Spleen (tissue), 11 donors: ENCODE measurements around the gene FCAMR. TPM values are rescaled to one million over a fixed set of nuclear protein-coding genes. Genes with fewer than 3 reads are reported as not detected.

ENCODE experiments used
- DNase-seq: peaks from one replicate; pipeline ENCODE4 v3.0.0-alpha.2; 2020
- H3K27ac ChIP-seq, 8 donors: fragments of 200-600 bp; sonication (generic) in 7 of 8; 1 replicate in 4 of 8; 2 replicates in 4 of 8; pipeline versions ENCODE4 v1.5.0 to v1.8.0; 2016 to 2021; ENCODE audit warnings: inconsistent platforms in 4 of 8, mild to moderate bottlenecking in 4 of 8, moderate library complexity in 1 of 8
- H3K27me3 ChIP-seq, 7 donors: fragments of 200-600 bp; sonication (generic) in 6 of 7; replicated peaks in 1 of 7; 1 replicate in 4 of 7; 2 replicates in 3 of 7; pipeline versions ENCODE4 v1.5.0 to v1.8.0; 2016 to 2021; ENCODE audit warnings: inconsistent platforms in 3 of 7, mild to moderate bottlenecking in 1 of 7
- H3K36me3 ChIP-seq, 6 donors: fragments of 200-600 bp; sonication (generic) in 5 of 6; 1 replicate in 4 of 6; 2 replicates in 2 of 6; pipeline versions ENCODE4 v1.5.0 to v1.8.0; 2016 to 2021; ENCODE audit warnings: inconsistent platforms in 2 of 6
- H3K4me1 ChIP-seq, 6 donors: fragments of 200-600 bp; sonication (generic) in 5 of 6; 1 replicate in 3 of 6; 2 replicates in 3 of 6; pipeline versions ENCODE4 v1.5.0 to v1.8.0; 2016 to 2021; ENCODE audit warnings: inconsistent platforms in 3 of 6
- H3K4me3 ChIP-seq, 8 donors: fragments of 200-600 bp; sonication (generic) in 7 of 8; 1 replicate in 4 of 8; 2 replicates in 4 of 8; pipeline versions ENCODE4 v1.5.0 to v1.8.0; 2016 to 2021; ENCODE audit warnings: inconsistent platforms in 4 of 8, mild to moderate bottlenecking in 4 of 8, moderate library complexity in 2 of 8
- H3K9me3 ChIP-seq, 8 donors: fragments of 200-600 bp; sonication (generic) in 7 of 8; 1 replicate in 4 of 8; 2 replicates in 4 of 8; pipeline versions ENCODE4 v1.5.0 to v1.8.0; 2016 to 2021; ENCODE audit warnings: inconsistent platforms in 4 of 8
- POLR2A ChIP-seq, 3 donors: fragments of 450-650 bp; IDR thresholded peaks; one replicate each; pipeline ENCODE4 v1.5.1; 2017; ENCODE audit warnings: antibody characterized with exemption in 3 of 3, mild to moderate bottlenecking in 1 of 3
- POLR2AphosphoS5 ChIP-seq, 3 donors: sonication (generic); formaldehyde crosslinking; IDR thresholded peaks; one replicate each; pipeline ENCODE4 v1.5.1; 2017; ENCODE audit warnings: antibody characterized with exemption in 3 of 3
- WGBS, 5 donors: extraction: QIAGEN DNeasy Blood & Tissue Kit in 3 of 5; methylation state at CpG; one replicate each; pipeline versions ENCODE4 v1.1.5 to v1.1.7; 2013 to 2018; 5-methylcytosine and 5-hydroxymethylcytosine counted together
- intact Hi-C: fragments of 100-400 bp; cut with DNase I; formaldehyde crosslinking; loops from one replicate; pipeline ENCODE4 v1.15.0; 2023; ENCODE audit warnings: low total_unique reads
- polyA plus RNA-seq, 3 donors: library from polyadenylated mRNA; stranded (reverse); fragments of 200-250 nt; gene quantifications; one replicate each; pipeline ENCODE4 v1.2.1, GENCODE V29; 2013
- total RNA-seq, 7 donors: library from RNA; depleted of rRNA in 3 of 7; stranded (reverse); fragments of >200 nt in 3 of 7; fragmentation: NEBNext Ultra II Directional in 4 of 7; extraction: Animal tissue kit (Norgen Biotek cat#: 25700) in 4 of 7; gene quantifications; one replicate each; pipeline versions ENCODE4 v1.1.0 to v1.2.1, GENCODE V29; 2016 to 2021
- TF ChIP-seq, protein P1 (sequence below), 11 experiments: fragments of 200-600 bp in 7 of 11; fragments of 450-650 bp in 4 of 11; sonication (generic) in 4 of 11; IDR thresholded peaks in 8 of 11; conservative IDR thresholded peaks in 3 of 11; 1 replicate in 7 of 11; 2 replicates in 4 of 11; pipeline versions ENCODE4 v1.4.0 to v1.8.0; 2016 to 2021; ENCODE audit warnings: antibody characterized with exemption in 11 of 11, inconsistent platforms in 4 of 11, mild to moderate bottlenecking in 1 of 11
- donor health status: healthy with polysubstance abuse.
- donor health status: DM: no; HTN: no; CAD: no; lungs with moderate emphysema.
- donor health status: DM: no; HTN: no; CAD: no.
- donor health status: Bipolar disorder and iron deficiency.
- donor health status: healthy.
- donor health status: DM: no; HTN: no; CAD: no.
- donor health status: DM: yes; HTN: yes; CAD: no.

The FCAMR gene
- total and polyA plus RNA-seq, 10 donors = 0.16 to 1.3 (median 0.38) TPM; not detected in 2

DNA sequence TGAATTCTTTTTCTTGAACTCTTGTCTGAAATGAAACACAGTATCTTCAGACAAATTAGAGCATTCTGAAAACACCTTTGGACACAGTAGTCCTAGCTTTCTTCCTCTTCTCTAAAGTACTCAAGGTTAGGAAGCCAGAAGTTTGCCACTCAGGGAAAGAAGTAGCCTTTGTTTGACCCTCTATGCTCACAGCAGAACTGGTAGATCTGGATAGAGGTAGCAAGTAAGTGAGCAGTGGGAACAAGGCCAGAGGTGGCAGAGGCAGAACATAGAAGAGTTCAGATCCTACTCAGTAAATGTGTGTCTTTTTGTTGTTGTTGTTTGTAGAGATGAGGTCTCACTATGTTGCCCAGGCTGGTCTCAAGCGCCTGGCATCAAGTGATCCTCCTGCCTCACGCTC lies 16.6 kb downstream of the FCAMR start:
- intact Hi-C loops = no loop called here
- no peaks in the 10 kb centered on the region for H3K4me1 ChIP-seq
- DNase-seq = no peak
- WGBS, 5 donors = 96 to 100% (median 98%) methylated on average over 2 of the region's 2 CpGs
- H3K27ac ChIP-seq = no peak overlapping the region
- no peaks in the 10 kb centered on the region for H3K27me3 ChIP-seq
- no peak for TF ChIP-seq POLR2AphosphoS5 (IDR thresholded peaks at IDR 0.05)
- no peak for TF ChIP-seq POLR2A (IDR thresholded peaks at IDR 0.05)
- TF ChIP-seq, protein P1, sequence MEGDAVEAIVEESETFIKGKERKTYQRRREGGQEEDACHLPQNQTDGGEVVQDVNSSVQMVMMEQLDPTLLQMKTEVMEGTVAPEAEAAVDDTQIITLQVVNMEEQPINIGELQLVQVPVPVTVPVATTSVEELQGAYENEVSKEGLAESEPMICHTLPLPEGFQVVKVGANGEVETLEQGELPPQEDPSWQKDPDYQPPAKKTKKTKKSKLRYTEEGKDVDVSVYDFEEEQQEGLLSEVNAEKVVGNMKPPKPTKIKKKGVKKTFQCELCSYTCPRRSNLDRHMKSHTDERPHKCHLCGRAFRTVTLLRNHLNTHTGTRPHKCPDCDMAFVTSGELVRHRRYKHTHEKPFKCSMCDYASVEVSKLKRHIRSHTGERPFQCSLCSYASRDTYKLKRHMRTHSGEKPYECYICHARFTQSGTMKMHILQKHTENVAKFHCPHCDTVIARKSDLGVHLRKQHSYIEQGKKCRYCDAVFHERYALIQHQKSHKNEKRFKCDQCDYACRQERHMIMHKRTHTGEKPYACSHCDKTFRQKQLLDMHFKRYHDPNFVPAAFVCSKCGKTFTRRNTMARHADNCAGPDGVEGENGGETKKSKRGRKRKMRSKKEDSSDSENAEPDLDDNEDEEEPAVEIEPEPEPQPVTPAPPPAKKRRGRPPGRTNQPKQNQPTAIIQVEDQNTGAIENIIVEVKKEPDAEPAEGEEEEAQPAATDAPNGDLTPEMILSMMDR (IDR thresholded peaks at IDR 0.05 in 8 of 11, conservative IDR thresholded peaks at IDR 0.05 in 3 of 11) = no peak
- H3K9me3 ChIP-seq = peaks cover 0 to 4% (median 0%) of the 10 kb centered on the region in 8 donors
- no peak overlapping the region for H3K4me3 ChIP-seq
- no peaks in the 10 kb centered on the region for H3K36me3 ChIP-seq

DNA sequence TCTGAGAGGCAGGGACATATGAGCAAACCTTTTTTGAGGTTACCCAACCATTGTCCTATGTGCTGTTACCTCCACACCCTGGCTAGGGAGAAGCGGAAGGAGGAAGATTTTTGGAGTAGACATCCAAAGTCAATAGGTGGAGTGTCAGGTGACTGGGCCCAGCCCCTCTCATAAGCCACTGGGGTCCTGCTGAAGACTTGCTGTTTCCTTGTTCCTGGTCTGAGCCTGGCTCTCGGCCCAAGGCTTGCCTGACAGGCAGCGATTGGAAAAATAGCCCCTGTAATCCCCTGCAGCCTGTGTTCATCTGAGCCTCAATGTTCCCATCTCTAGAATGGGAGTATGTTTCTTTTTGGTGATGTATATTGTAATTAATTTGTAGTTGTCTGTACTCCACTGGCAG lies 17.1 kb downstream of the FCAMR start:
- 92 to 97% (median 94%) methylated on average over 3 of the region's 3 CpGs for WGBS, 5 donors
- intact Hi-C loops = no loop called here
- no peaks in the 10 kb centered on the region for H3K27me3 ChIP-seq
- H3K4me3 ChIP-seq = no peak overlapping the region
- H3K36me3 ChIP-seq = no peaks in the 10 kb centered on the region
- H3K4me1 ChIP-seq = no peaks in the 10 kb centered on the region
- no peak for DNase-seq
- no peak overlapping the region for H3K27ac ChIP-seq
- peaks cover 0 to 4% (median 0%) of the 10 kb centered on the region in 8 donors for H3K9me3 ChIP-seq
- TF ChIP-seq POLR2A (IDR thresholded peaks at IDR 0.05) (no peak), POLR2AphosphoS5 (IDR thresholded peaks at IDR 0.05) (no peak)
- TF ChIP-seq, protein P1 (IDR thresholded peaks at IDR 0.05 in 8 of 11, conservative IDR thresholded peaks at IDR 0.05 in 3 of 11) = no peak

DNA sequence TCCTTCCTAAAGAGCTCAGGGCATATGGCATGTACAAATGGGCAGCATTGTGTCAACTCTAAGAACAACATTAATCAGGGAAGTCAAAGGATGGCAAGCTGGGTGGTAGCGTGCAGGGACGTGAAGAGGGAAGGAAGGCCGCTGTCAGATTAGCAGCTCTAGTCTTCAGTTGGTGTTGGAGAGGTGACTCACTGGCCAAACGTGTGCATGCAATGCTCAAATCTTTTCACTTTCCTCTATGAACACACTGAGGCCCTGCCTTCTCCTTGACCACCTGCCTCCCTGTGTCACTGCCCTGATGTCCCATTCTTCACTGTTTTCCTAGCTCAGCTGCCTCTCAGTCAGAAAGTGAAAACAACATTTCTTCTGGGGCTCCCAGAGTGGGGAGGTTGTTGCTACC lies 18.1 kb downstream of the FCAMR start:
- intact Hi-C loops = no loop called here
- Histone ChIP-seq H3K27ac (no peak overlapping the region), H3K4me1 (no peaks in the 10 kb centered on the region), H3K27me3 (no peaks in the 10 kb centered on the region), H3K9me3 (peaks cover 0 to 4% (median 0%) of the 10 kb centered on the region in 8 donors), H3K36me3 (no peaks in the 10 kb centered on the region), H3K4me3 (no peak overlapping the region)
- no peak for DNase-seq
- TF ChIP-seq POLR2AphosphoS5 (IDR thresholded peaks at IDR 0.05) (no peak), POLR2A (IDR thresholded peaks at IDR 0.05) (no peak)
- TF ChIP-seq, protein P1 (IDR thresholded peaks at IDR 0.05 in 8 of 11, conservative IDR thresholded peaks at IDR 0.05 in 3 of 11) = no peak
- 28 to 73% (median 41%) methylated on average over 4 of the region's 4 CpGs for WGBS, 5 donors

DNA sequence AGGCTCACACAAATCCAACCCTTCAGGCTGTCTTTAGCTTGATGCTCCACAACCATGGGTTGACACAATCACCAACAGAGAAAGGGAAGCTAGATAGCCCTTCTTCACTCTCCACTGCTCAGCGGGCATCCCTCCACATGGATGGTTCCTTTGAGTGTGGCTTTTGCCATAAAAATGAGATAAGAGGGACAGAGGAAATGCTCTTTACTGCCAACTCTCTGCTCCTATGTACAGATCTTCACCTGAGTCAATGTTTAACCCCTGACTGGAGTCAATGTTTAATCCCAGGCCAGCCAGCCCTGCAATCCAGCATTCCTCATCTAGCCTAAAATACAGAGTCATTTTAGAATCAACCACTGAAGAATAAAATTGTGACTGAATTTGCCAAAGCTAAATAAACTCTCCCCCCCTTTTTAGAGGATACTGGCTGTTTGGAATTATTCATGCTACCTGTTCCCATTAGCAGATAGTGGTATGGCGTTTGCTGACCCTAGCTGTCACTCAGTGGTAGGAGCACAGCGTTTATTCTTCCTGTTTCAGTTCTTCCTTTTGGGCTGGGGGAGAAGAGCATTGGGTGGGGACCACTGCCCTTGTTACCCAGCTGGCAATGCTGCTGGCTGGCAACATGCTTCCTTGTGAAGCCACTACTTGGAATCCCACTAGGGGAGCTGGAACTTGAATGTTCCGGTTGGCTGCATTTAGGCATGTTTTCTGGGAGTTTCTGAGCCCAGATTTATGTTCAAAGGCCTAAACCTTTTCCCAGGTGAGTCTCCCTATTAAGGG lies 18.8 kb downstream of the FCAMR start:
- DNase-seq = no peak
- 59 to 71% (median 66%) methylated on average over 4 of the region's 4 CpGs for WGBS, 5 donors
- Histone ChIP-seq H3K4me1 (peaks cover 0 to 2% (median 0%) of the 10 kb centered on the region in 6 donors), H3K4me3 (no peak overlapping the region), H3K27me3 (no peaks in the 10 kb centered on the region), H3K27ac (no peak overlapping the region), H3K9me3 (peaks cover 0 to 4% (median 0%) of the 10 kb centered on the region in 8 donors), H3K36me3 (no peaks in the 10 kb centered on the region)
- intact Hi-C loops = no loop called here
- TF ChIP-seq, protein P1 (IDR thresholded peaks at IDR 0.05 in 8 of 11, conservative IDR thresholded peaks at IDR 0.05 in 3 of 11) = no peak
- TF ChIP-seq POLR2A (IDR thresholded peaks at IDR 0.05) (no peak), POLR2AphosphoS5 (IDR thresholded peaks at IDR 0.05) (no peak)
